ENCODE results near the gene SOX11.

DNA sequence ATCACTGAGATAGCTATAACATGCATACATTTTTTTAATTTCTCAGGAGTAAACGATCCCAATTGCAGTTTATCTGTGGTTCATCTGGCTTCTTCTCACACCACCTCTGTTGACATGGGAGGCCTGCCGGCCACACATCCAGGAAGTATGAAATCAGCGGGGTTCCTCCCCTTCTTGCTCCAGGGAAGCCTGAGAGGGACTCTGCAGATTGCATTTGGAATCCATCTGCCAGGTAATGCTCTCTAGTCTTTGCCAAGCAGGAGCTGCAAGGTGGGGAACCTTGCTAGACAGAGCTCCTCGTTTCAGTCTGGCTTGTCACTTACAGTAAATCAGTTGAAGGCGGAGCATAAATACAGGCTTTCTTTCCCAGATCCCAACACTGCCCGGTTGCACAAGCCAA lies 49.9 kb downstream of the SOX11 start:
- TF ChIP-seq RAD21 (IDR thresholded peaks at IDR 0.05 in 1 of 2, conservative IDR thresholded peaks at IDR 0.05 in 1 of 2; ENCODE audit: low read depth in 2 of 2, low read length in 2 of 2) (no peak), CTBP2 (IDR thresholded peaks at IDR 0.05; ENCODE audit: borderline replicate concordance, insufficient read depth, insufficient read length, low read length) (no peak), POLR2A (IDR thresholded peaks at IDR 0.05; ENCODE audit: control extremely low read depth in 1 of 2, low read depth in 2 of 2, low read length in 2 of 2) (no peak)
